Endothelial cell of umbilical vein (primary cell): ENCODE measurements around the gene SERBP1. TPM values are rescaled to one million over a fixed set of nuclear protein-coding genes. Genes with fewer than 3 reads are reported as not detected.

Experiments
- BruUV-seq: library from RNA; stranded (reverse); fragments of 400-500 nt; replicated peaks from 2 replicates; lab custom pipeline; 2021; lab: Mats Ljungman, UMichigan
- CTCF ChIA-PET: fragments of 300-600, 350-600 bp; sonication (Branson Sonifier 250); formaldehyde crosslinking; loops from one replicate; lab custom pipeline; 2021; ENCODE audit warnings: antibody characterized with exemption, inconsistent platforms; lab: Charles Lee
- POLR2A ChIA-PET: fragments of 300-600, 350-600 bp; sonication (Branson Sonifier 250); formaldehyde crosslinking; loops from one replicate; lab custom pipeline; 2021; ENCODE audit warnings: antibody characterized with exemption, inconsistent platforms; lab: Charles Lee
- DNase-seq: peaks from one replicate; pipeline ENCODE4 v3.0.0-alpha.2; 2011; ENCODE audit warnings: low read depth, low spot score
- FAIRE-seq: peaks from 2 replicates; lab custom pipeline; 2011; peaks lifted over from hg19 to GRCh38; lab: Jason Lieb, UNC
- H2AFZ ChIP-seq: 2 replicates; pipeline ENCODE4 v1.6.0; 2012; ENCODE audit warnings: low read depth, low read length, control low read depth, inconsistent platforms
- H3K27ac ChIP-seq: 2 replicates; pipeline ENCODE4 v1.5.1; 2011; ENCODE audit warnings: low read depth, mild to moderate bottlenecking, control low read depth, low read length, moderate library complexity; ENCODE audit not compliant: insufficient read depth
- H3K27me3 ChIP-seq, 2 experiments: 2 replicates each; pipeline versions ENCODE4 v1.6.0 to v1.6.1; 2011; ENCODE audit warnings: low read length in 2 of 2, mixed read lengths in 1 of 2; ENCODE audit not compliant: control insufficient read depth in 2 of 2, insufficient read depth in 2 of 2
- H3K36me3 ChIP-seq, 2 experiments: 2 replicates in 1 of 2; 3 replicates in 1 of 2; pipeline ENCODE4 v1.5.1; 2011; ENCODE audit warnings: low read length in 2 of 2, mild to moderate bottlenecking in 1 of 2, moderate library complexity in 1 of 2; ENCODE audit not compliant: control insufficient read depth in 2 of 2, insufficient read depth in 2 of 2; ENCODE audit errors: extremely low read depth in 1 of 2
- H3K4me1 ChIP-seq: 3 replicates; pipeline ENCODE4 v1.5.1; 2011; ENCODE audit warnings: mild to moderate bottlenecking, low read length; ENCODE audit not compliant: control insufficient read depth, insufficient read depth; ENCODE audit errors: extremely low read depth
- H3K4me2 ChIP-seq: 2 replicates; pipeline ENCODE4 v1.6.1; 2011; ENCODE audit warnings: low read length, control low read depth, mixed read lengths; ENCODE audit not compliant: insufficient read depth
- H3K4me3 ChIP-seq, 3 experiments: fragments of 200-600 bp in 1 of 3; sonication (generic), shearing (Covaris generic) in 1 of 3; replicated peaks in 1 of 3; 2 replicates each; pipeline ENCODE4 v1.5.1; 2011 to 2016; ENCODE audit warnings: control low read depth in 3 of 3, low read length in 3 of 3, mild to moderate bottlenecking in 2 of 3, inconsistent platforms in 1 of 3, low read depth in 1 of 3, moderate library complexity in 1 of 3; ENCODE audit not compliant: insufficient read depth in 1 of 3
- H3K79me2 ChIP-seq: 2 replicates; pipeline ENCODE4 v1.6.0; 2012; ENCODE audit warnings: low read length, inconsistent platforms; ENCODE audit not compliant: control insufficient read depth, insufficient read depth
- H3K9ac ChIP-seq: replicated peaks from 2 replicates; pipeline ENCODE3; 2011; ENCODE audit warnings: low read length, control low read depth; ENCODE audit not compliant: insufficient read depth; ENCODE audit errors: extremely low read depth
- H3K9me1 ChIP-seq: replicated peaks from 3 replicates; pipeline ENCODE4 v1.6.0; 2011; ENCODE audit warnings: mild to moderate bottlenecking, low read length; ENCODE audit not compliant: control insufficient read depth, insufficient read depth; ENCODE audit errors: extremely low read depth
- H3K9me3 ChIP-seq: replicated peaks from 2 replicates; pipeline ENCODE4 v1.5.1; 2012; ENCODE audit warnings: low read length, inconsistent platforms; ENCODE audit not compliant: control insufficient read depth, insufficient read depth
- H4K20me1 ChIP-seq: replicated peaks from 2 replicates; pipeline ENCODE3; 2011; ENCODE audit warnings: mild to moderate bottlenecking, low read length; ENCODE audit not compliant: control insufficient read depth, insufficient read depth; ENCODE audit errors: extremely low read depth
- CTCF ChIP-seq, 2 donors: IDR thresholded peaks; 1 replicate in 1 of 2; 2 replicates in 1 of 2; pipeline ENCODE4 v1.5.1; 2011; ENCODE audit warnings: low read length in 2 of 2, mild to moderate bottlenecking in 2 of 2, moderate library complexity in 2 of 2, control low read depth in 1 of 2, inconsistent platforms in 1 of 2, low read depth in 1 of 2; ENCODE audit not compliant: insufficient read depth in 1 of 2; ENCODE audit errors: extremely low read depth in 1 of 2
- EZH2 ChIP-seq: IDR thresholded peaks from 2 replicates; pipeline ENCODE4 v1.6.1; 2012; ENCODE audit warnings: borderline replicate concordance, low read depth, mild to moderate bottlenecking, moderate library complexity, low read length, inconsistent platforms; ENCODE audit not compliant: severe bottlenecking
- FOS ChIP-seq: IDR thresholded peaks from 2 replicates; pipeline ENCODE4 v1.6.1; 2011; ENCODE audit warnings: mild to moderate bottlenecking, low read length, moderate library complexity, borderline replicate concordance; ENCODE audit not compliant: insufficient read depth
- GATA2 ChIP-seq: IDR thresholded peaks from 2 replicates; pipeline ENCODE4 v1.7.0; 2011; ENCODE audit warnings: low read depth, mild to moderate bottlenecking, moderate library complexity, mixed read lengths, low read length; ENCODE audit not compliant: insufficient read length, insufficient read depth
- JUN ChIP-seq: IDR thresholded peaks from 2 replicates; pipeline ENCODE4 v1.6.1; 2011; ENCODE audit warnings: borderline replicate concordance, low read depth; ENCODE audit not compliant: insufficient read length, insufficient read depth
- MAX ChIP-seq: IDR thresholded peaks from 2 replicates; pipeline ENCODE4 v1.6.1; 2011; ENCODE audit not compliant: insufficient read depth, insufficient read length
- MYC ChIP-seq: IDR thresholded peaks from one replicate; pipeline ENCODE4 v1.6.1; 2011; ENCODE audit warnings: mild to moderate bottlenecking, low read depth, low read length
- POLR2A ChIP-seq: IDR thresholded peaks from 2 replicates; pipeline ENCODE4 v1.6.1; 2012; ENCODE audit warnings: low read depth, mild to moderate bottlenecking, control low read depth, low read length
- POLR2AphosphoS5 ChIP-seq: IDR thresholded peaks from 2 replicates; pipeline ENCODE4 v1.6.1; 2012; ENCODE audit warnings: low read depth, mild to moderate bottlenecking, control low read depth, low read length, moderate library complexity; ENCODE audit not compliant: insufficient read depth
- dilution Hi-C: fragments of 300-500 bp; cut with MboI; formaldehyde crosslinking; loops from one replicate; pipeline ENCODE4 v1.15.0; 2019; ENCODE audit warnings: low sequenced_read_pairs; ENCODE audit not compliant: extremely low pct_ligation_motif_present
- intact Hi-C: fragments of 100-400 bp; cut with micrococcal nuclease; formaldehyde crosslinking; loops from one replicate; pipeline ENCODE4 v1.10.0; 2022
- polyA plus RNA-seq, 4 experiments: library from polyadenylated mRNA; depleted of rRNA in 3 of 4; stranded (reverse) in 3 of 4; unstranded in 1 of 4; fragments of >200 nt; gene quantifications; 2 replicates each; pipeline versions ENCODE4 v1.2.1 to v1.2.3, GENCODE V29; 2011 to 2012; ENCODE audit warnings: missing spikeins in 1 of 4
- total RNA-seq: library from RNA; stranded (reverse); gene quantifications from 2 replicates; pipeline ENCODE4 v1.2.3, GENCODE V29; 2021

SERBP1 gene
- total and polyA plus RNA-seq, 2 donors (not counting 3 experiments of a cell fraction or from before 2014, with no cell fraction given), result 145 to 293 TPM

DNA sequence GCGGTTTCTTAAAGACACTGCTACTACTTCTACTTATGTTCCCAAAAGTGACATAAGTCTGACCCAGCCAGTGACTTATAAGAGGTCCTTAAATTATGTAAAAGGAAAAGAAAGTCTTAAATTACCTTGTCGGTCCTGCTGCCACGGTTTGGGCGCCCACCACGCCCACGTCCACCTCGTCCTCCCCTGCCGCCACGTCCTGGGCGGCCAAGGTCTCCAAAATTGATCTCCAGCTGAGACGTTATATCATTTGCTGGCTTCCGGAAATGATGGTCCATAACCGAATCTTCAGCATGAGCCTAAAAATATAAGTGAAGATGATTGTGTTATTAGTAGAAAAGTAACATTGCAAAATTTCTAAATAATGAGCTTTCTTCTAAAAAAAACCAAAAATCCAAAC lies 15.2 kb downstream of the SERBP1 start:
- H2AFZ ChIP-seq, result no peak overlapping the region
- H3K4me3 ChIP-seq, result no peak overlapping the region
- H3K36me3 ChIP-seq, result peaks cover 16 to 47% of the 10 kb centered on the region in 2 experiments
- no peak for TF ChIP-seq JUN
- no peak for TF ChIP-seq MYC
- no peak for TF ChIP-seq MAX
- no peak for TF ChIP-seq FOS
- no peak for TF ChIP-seq CTCF (IDR thresholded peaks at IDR 0.05; ENCODE audit: extremely low read depth in 1 of 2, insufficient read depth in 1 of 2, low read depth in 1 of 2, low read length in 2 of 2)
- TF ChIP-seq GATA2, result no peak
- TF ChIP-seq POLR2AphosphoS5, result no peak
- TF ChIP-seq EZH2, result no peak
- TF ChIP-seq POLR2A, result no peak
- H3K79me2 ChIP-seq, result peaks cover 63% of the 10 kb centered on the region
- no peak overlapping the region for H3K9ac ChIP-seq
- ChIA-PET POLR2A (no interaction called here), CTCF (interaction anchor here (0.7 kb wide), 1 partner anchor 9 kb away, joined by 6 read pairs; no protein-coding TSS in a partner anchor)
- no peaks in the 10 kb centered on the region for H3K9me3 ChIP-seq
- H3K9me1 ChIP-seq, result no peaks in the 10 kb centered on the region
- FAIRE-seq (no peak), DNase-seq (no peak)
- BruUV-seq, result no TSS peak
- H3K4me1 ChIP-seq, result peaks cover 7% of the 10 kb centered on the region
- no peak overlapping the region for H3K4me2 ChIP-seq
- no peaks in the 10 kb centered on the region for H3K27me3 ChIP-seq
- peaks cover 5% of the 10 kb centered on the region for H4K20me1 ChIP-seq
- intact Hi-C loops, result no loop called here
- no peak overlapping the region for H3K27ac ChIP-seq
- dilution Hi-C loops, result no loop called here
